ENCODE measurements around the gene KRT13.

Gene KRT13

DNA sequence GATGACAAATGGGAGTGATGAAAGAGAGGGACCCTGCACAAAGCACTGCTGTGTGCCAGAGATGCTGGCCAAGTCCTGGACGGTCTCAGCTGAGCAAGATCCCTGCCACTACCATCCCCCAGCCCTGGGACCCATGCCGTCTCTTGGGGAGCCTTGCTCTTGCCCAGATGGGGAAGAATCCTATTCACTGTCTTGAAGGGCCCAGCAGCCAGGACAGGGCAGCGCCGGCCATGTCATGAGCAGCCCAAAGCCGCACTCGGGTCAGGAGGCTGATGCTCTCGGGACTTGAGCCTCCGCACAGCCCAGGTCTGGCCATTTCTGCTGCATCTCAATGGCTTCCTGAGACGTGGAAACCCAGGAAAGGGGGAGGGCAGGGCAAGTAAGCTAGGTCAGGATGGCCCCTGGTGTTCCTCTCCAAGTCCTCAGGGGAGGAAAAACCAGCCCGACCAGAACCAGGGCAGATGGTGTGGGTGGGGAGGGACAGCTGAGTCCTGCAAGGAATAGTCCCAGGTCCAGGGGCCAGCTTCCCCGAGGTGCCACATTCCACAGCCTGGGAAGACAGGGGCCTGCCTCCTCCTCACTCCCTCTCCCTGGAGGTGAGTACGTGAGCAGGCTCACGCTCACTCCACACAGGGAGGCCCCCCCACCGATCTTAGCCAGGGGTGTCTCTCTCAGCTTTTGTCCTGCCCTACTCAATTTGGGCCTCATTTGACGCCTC is 30.5 kb upstream of the KRT13 start:
- H3K9me2 ChIP-seq (replicated peaks; ENCODE audit: insufficient read depth, low read length): no peaks in the 10 kb centered on the region
- no peak overlapping the region for H3K4me3 ChIP-seq (ENCODE audit: insufficient read depth, low read length, poor library complexity, severe bottlenecking)
- no peak overlapping the region for H3K27ac ChIP-seq (ENCODE audit: low read depth, low read length)
- H3K36me3 ChIP-seq (ENCODE audit: low read length): no peaks in the 10 kb centered on the region
- H4K20me1 ChIP-seq (ENCODE audit: low read depth, low read length): no peaks in the 10 kb centered on the region
- no peak overlapping the region for H2AFZ ChIP-seq (ENCODE audit: low read depth, low read length, severe bottlenecking)
- H3K9ac ChIP-seq (ENCODE audit: low read length): no peak overlapping the region
- no peaks in the 10 kb centered on the region for H3F3A ChIP-seq (ENCODE audit: insufficient read depth)
- no peak for TF ChIP-seq EZH2phosphoT487 (conservative IDR thresholded peaks at IDR 0.05; ENCODE audit: low read length)
- H3K9me3 ChIP-seq (ENCODE audit: insufficient read depth, low read length): no peaks in the 10 kb centered on the region
- no peaks in the 10 kb centered on the region for H3K27me3 ChIP-seq (ENCODE audit: low read length)
- no peak overlapping the region for H3K4me2 ChIP-seq (ENCODE audit: low read depth, low read length, poor library complexity, severe bottlenecking)
- H3K79me2 ChIP-seq (ENCODE audit: insufficient read depth, low read length): no peaks in the 10 kb centered on the region

DNA sequence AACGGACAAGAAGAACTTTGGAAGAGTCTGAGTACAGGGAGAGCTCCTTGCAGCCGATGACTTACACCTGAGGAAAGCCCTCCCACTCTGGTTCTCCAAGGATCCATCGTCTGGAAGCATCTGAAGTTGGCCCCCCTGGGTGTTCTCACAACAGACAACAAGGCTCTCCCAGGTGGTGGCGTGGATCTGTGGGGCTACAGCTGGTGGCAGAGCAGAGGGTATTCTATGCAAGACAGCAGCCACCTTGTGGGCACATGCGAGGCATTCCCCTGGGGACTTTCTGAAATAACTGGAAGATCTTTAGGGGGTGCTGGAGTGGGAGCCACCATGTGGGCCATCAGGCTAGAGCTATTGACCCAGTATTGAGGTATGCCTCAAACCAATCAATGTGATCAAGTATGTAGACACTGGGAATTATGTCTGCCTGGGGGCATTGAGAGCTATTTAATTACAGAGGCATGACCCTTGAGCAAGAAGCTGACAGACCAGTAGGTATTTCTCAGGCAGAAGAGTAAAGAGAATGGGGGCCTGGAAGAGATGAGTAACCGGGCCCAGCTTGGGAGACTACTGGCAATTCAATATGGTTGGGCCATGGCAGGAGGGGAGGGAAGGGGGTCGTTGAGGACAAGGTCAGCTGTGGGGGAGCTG is 29.6 kb upstream of the KRT13 start:
- TF ChIP-seq, protein P1, sequence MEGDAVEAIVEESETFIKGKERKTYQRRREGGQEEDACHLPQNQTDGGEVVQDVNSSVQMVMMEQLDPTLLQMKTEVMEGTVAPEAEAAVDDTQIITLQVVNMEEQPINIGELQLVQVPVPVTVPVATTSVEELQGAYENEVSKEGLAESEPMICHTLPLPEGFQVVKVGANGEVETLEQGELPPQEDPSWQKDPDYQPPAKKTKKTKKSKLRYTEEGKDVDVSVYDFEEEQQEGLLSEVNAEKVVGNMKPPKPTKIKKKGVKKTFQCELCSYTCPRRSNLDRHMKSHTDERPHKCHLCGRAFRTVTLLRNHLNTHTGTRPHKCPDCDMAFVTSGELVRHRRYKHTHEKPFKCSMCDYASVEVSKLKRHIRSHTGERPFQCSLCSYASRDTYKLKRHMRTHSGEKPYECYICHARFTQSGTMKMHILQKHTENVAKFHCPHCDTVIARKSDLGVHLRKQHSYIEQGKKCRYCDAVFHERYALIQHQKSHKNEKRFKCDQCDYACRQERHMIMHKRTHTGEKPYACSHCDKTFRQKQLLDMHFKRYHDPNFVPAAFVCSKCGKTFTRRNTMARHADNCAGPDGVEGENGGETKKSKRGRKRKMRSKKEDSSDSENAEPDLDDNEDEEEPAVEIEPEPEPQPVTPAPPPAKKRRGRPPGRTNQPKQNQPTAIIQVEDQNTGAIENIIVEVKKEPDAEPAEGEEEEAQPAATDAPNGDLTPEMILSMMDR (IDR thresholded peaks at IDR 0.05; ENCODE audit: insufficient read depth, low read length, poor library complexity, severe bottlenecking): no peak
- TF ChIP-seq EZH2phosphoT487 (conservative IDR thresholded peaks at IDR 0.05; ENCODE audit: low read length): no peak
- Histone ChIP-seq H3K36me3 (ENCODE audit: low read length) (no peaks in the 10 kb centered on the region), H3K27me3 (ENCODE audit: low read length) (peaks cover under 1% of the 10 kb centered on the region; the same call in 1 of the 2 replicates), H3F3A (ENCODE audit: insufficient read depth) (no peaks in the 10 kb centered on the region), H3K79me2 (ENCODE audit: insufficient read depth, low read length) (no peaks in the 10 kb centered on the region), H3K9me2 (replicated peaks; ENCODE audit: insufficient read depth, low read length) (no peaks in the 10 kb centered on the region), H3K4me3 (ENCODE audit: insufficient read depth, low read length, poor library complexity, severe bottlenecking) (no peak overlapping the region), H3K4me2 (ENCODE audit: low read depth, low read length, poor library complexity, severe bottlenecking) (no peak overlapping the region), H4K20me1 (ENCODE audit: low read depth, low read length) (no peaks in the 10 kb centered on the region), H3K9ac (ENCODE audit: low read length) (no peak overlapping the region), H3K27ac (ENCODE audit: low read depth, low read length) (no peak overlapping the region), H2AFZ (ENCODE audit: low read depth, low read length, severe bottlenecking) (no peak overlapping the region), H3K9me3 (ENCODE audit: insufficient read depth, low read length) (no peaks in the 10 kb centered on the region)

DNA sequence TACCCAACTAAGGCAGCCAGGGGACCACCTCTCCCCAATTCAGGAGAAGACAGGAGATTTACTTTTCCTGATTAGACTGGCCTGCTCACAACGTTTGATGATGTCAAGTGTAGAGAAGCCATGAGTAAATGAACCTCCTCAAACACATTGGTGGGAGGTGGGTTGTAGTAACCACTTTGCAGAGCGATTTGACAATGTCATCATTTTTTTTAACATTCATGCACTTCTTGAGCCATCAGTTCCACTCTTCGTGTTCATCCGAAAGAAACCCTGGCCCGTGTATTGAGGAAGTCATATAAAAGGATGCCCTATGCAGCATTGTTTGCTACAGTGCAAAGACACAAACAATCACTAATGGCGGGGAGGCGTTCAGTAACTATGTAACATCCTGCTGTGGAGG is 28.2 kb upstream of the KRT13 start:
- no peaks in the 10 kb centered on the region for H3K9me2 ChIP-seq (replicated peaks; ENCODE audit: insufficient read depth, low read length)
- H3K27ac ChIP-seq (ENCODE audit: low read depth, low read length): no peak overlapping the region
- H3F3A ChIP-seq (ENCODE audit: insufficient read depth): no peaks in the 10 kb centered on the region

More for the DNA sequence above, 28.2 kb upstream of the KRT13 start:
- Histone ChIP-seq H3K4me2 (ENCODE audit: low read depth, low read length, poor library complexity, severe bottlenecking) (no peak overlapping the region), H3K36me3 (ENCODE audit: low read length) (no peaks in the 10 kb centered on the region), H3K79me2 (ENCODE audit: insufficient read depth, low read length) (no peaks in the 10 kb centered on the region), H4K20me1 (ENCODE audit: low read depth, low read length) (no peaks in the 10 kb centered on the region), H3K9me3 (ENCODE audit: insufficient read depth, low read length) (no peaks in the 10 kb centered on the region), H3K4me3 (ENCODE audit: insufficient read depth, low read length, poor library complexity, severe bottlenecking) (no peak overlapping the region), H3K9ac (ENCODE audit: low read length) (no peak overlapping the region), H3K27me3 (ENCODE audit: low read length) (peaks cover 4% of the 10 kb centered on the region; the same call in 1 of the 2 replicates), H2AFZ (ENCODE audit: low read depth, low read length, severe bottlenecking) (no peak overlapping the region)
- TF ChIP-seq EZH2phosphoT487 (conservative IDR thresholded peaks at IDR 0.05; ENCODE audit: low read length): no peak
- TF ChIP-seq, protein P1 (IDR thresholded peaks at IDR 0.05; ENCODE audit: insufficient read depth, low read length, poor library complexity, severe bottlenecking): no peak
